Ishikawa (cell line): ENCODE results near the gene USPL1.

Experiments used
- CEBPB ChIP-seq: IDR thresholded peaks from 2 replicates; pipeline ENCODE4 v1.6.1; 2012
- CREB1 ChIP-seq: IDR thresholded peaks from 2 replicates; pipeline ENCODE4 v1.6.1; 2012; ENCODE audit warnings: low read depth
- EGR1 ChIP-seq: IDR thresholded peaks from 2 replicates; pipeline ENCODE4 v1.6.1; 2012
- EP300 ChIP-seq: IDR thresholded peaks from 2 replicates; pipeline ENCODE4 v1.6.1; 2012; ENCODE audit warnings: borderline replicate concordance
- REST ChIP-seq: IDR thresholded peaks from 2 replicates; pipeline ENCODE4 v1.6.1; 2012; ENCODE audit warnings: low read depth, mild to moderate bottlenecking
- TAF1 ChIP-seq: IDR thresholded peaks from 2 replicates; pipeline ENCODE4 v1.6.1; 2012; ENCODE audit warnings: low read depth, mild to moderate bottlenecking
- YY1 ChIP-seq: IDR thresholded peaks from 2 replicates; pipeline ENCODE4 v1.6.1; 2012; ENCODE audit warnings: low read depth

GRCh38 chr13:30689752-30690151, 72.0 kb downstream of the USPL1 start:
- no peak for TF ChIP-seq TAF1
- TF ChIP-seq CEBPB, result no peak
- no peak for TF ChIP-seq REST
- no peak for TF ChIP-seq YY1
- no peak for TF ChIP-seq EP300
- TF ChIP-seq CREB1, result no peak
- TF ChIP-seq EGR1, result no peak
